GM12864 (cell line): Measurements from ENCODE around the gene ELOF1.

ENCODE experiments used
- DNase-seq: peaks from one replicate; pipeline ENCODE4 v3.0.0-alpha.2; 2011; ENCODE audit warnings: low read depth
- H3K4me3 ChIP-seq: 2 replicates; pipeline ENCODE4 v1.5.1; 2011; ENCODE audit warnings: mild to moderate bottlenecking, low read depth, low read length, control low read depth
- TF ChIP-seq, protein P1 (sequence below): IDR thresholded peaks from 2 replicates; pipeline ENCODE4 v1.5.1; 2011; ENCODE audit warnings: low read depth, mild to moderate bottlenecking, moderate library complexity, low read length, control low read depth, inconsistent platforms; ENCODE audit errors: missing control alignments

The ELOF1 gene

DNA sequence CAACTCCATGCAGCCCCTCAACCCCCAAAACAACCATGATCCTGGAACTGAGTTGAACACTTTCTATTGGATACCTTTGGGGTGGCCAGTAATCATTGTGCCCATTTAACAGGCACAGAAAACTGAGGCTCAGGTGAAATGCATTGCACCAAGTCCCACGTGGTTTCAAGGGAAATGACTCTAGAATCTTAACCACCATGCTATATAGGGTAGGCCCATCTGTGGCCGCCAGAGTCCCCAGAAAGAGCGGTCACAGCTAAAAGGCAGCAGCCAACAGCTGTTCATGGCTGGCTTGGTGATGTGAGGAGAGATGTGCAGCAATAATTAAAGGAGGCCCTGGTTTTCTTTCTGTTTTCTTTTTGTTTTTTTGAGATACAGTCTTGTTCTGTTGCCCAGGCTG, 17.8 kb downstream of the ELOF1 start:
- TF ChIP-seq, protein P1, sequence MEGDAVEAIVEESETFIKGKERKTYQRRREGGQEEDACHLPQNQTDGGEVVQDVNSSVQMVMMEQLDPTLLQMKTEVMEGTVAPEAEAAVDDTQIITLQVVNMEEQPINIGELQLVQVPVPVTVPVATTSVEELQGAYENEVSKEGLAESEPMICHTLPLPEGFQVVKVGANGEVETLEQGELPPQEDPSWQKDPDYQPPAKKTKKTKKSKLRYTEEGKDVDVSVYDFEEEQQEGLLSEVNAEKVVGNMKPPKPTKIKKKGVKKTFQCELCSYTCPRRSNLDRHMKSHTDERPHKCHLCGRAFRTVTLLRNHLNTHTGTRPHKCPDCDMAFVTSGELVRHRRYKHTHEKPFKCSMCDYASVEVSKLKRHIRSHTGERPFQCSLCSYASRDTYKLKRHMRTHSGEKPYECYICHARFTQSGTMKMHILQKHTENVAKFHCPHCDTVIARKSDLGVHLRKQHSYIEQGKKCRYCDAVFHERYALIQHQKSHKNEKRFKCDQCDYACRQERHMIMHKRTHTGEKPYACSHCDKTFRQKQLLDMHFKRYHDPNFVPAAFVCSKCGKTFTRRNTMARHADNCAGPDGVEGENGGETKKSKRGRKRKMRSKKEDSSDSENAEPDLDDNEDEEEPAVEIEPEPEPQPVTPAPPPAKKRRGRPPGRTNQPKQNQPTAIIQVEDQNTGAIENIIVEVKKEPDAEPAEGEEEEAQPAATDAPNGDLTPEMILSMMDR = no peak
- H3K4me3 ChIP-seq = no peak overlapping the region
- DNase-seq = no peak

DNA sequence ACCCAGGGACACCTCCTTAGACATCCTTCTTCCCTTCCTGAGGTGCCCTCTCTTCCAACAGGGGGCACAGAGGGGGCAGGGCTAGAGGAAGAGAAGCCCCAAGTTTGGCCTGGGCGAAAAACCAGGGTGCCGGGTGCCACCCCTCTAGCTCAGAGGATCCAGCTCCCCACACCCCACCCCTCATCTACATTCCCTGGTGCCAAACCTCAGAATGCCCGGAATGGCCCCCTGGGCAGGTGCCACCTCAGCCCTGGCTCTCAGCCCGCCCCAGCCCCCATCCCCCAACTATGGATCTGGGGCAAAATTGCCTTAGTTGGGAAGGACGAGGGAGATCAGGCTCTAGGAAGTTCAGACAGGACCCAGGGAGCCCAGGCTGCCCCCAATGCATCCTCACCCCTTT, 18.4 kb downstream of the ELOF1 start:
- TF ChIP-seq, protein P1 = no peak
- H3K4me3 ChIP-seq = no peak overlapping the region
- no peak for DNase-seq

DNA sequence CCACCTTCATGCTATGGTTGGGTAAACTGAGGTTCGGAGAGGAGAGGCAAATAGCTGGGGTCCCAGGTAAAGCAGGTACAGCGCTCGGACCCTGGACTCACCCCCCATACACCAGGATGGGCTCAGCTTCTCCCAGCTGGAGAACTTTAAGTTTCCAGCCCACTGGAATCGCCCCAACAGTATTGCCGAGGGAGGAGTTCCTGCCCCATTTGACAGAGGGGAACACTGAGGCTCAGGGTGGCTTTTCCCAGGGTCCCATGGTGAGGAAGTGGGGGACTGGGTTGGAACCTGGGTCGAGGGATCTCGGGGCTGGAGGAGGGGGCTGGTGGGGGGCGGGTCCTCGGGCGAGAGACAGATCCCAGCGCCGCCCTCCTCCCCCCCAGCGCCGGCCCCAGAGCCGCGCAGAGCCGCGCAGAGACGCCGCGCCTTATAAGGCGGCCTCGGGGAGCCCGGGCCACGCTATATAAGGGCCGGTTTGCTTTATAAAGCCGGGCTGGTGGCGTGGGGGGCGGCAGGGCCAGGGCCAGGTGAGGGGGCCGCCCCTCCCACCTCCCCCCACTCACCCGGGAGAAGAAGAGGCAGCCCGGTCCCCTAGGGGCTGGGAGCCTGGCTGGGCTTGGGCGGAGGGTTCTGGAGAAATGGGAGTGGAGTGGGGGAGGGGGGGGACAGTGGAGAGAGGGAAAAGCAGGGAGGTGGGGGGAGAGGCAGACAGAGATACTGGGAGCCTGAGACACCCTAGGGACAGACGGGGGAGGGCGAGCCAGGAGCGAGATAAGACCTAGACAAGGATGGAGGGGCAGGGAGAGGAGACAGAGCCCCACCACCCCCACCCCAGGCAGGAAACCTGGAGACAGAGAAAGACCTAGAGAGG, 19.3 kb downstream of the ELOF1 start:
- DNase-seq = no peak
- H3K4me3 ChIP-seq = no peak overlapping the region

DNA sequence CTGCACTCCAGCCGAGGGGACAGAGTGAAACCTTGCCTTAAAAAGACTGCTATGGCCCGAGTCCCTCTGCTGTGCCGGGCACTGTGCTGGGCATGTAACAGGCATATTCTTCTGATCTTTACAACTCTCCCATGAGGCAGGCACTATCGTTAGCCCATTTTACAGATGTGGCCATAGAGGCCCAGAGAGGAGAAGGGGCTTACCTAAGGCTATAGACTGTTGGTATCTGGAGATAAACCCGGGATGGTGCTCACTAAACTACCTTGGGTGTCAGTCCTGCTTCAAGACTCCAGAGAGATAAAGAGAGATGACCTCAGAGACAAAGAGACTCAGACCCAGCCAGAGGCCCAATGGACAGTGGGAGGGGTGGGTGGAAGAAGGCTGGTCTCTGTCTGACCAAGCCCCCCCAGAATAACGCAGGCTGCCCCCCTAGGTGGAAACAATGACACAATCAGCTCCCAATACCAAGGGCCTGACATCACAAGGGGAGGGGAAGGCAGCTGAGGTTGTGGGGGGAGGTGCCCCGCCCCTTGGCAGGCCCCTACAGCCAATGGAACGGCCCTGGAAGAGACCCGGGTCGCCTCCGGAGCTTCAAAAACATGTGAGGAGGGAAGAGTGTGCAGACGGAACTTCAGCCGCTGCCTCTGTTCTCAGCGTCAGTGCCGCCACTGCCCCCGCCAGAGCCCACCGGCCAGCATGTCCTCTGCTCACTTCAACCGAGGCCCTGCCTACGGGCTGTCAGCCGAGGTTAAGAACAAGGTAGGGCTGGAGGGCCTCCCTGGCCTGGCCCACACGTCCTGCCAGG, 20.6 kb downstream of the ELOF1 start, which contains the start of gene CNN1:
TSS of gene CNN1 (plus strand) at position 620 of the 805 bp plus-strand sequence. CDS start at position 697, 77 bp downstream.
- TF ChIP-seq, protein P1 = no peak
- DNase-seq = no peak
- no peak within 1 kb of the TSS for H3K4me3 ChIP-seq

More for the DNA sequence above, 19.3 kb downstream of the ELOF1 start:
- TF ChIP-seq, protein P1 = no peak

GRCh38 chr19:11535792-11536595, 23.0 kb downstream of the ELOF1 start:
- DNase-seq = no peak
- TF ChIP-seq, protein P1 = peak; percentile 90
- H3K4me3 ChIP-seq = peak overlapping the region; percentile 53

- H3K4me3 ChIP-seq = no peak overlapping the region
- DNase-seq = no peak
- TF ChIP-seq, protein P1 = no peak
Measured at GRCh38 chr19:11534948-11535347, 24.1 kb downstream of the ELOF1 start.
